CD4-positive, alpha-beta T cell treated with Interleukin-6 for 4 hours (primary cell): Measurements from ENCODE around the gene LAMC3.

ENCODE experiments used
- DNase-seq: peaks from one replicate; pipeline ENCODE4 v3.0.0-alpha.2; 2020; ENCODE audit warnings: mixed read lengths

LAMC3 gene

GRCh38 chr9:131013015-131013755 is 4.2 kb downstream of the LAMC3 start:
- DNase-seq = no peak

DNA sequence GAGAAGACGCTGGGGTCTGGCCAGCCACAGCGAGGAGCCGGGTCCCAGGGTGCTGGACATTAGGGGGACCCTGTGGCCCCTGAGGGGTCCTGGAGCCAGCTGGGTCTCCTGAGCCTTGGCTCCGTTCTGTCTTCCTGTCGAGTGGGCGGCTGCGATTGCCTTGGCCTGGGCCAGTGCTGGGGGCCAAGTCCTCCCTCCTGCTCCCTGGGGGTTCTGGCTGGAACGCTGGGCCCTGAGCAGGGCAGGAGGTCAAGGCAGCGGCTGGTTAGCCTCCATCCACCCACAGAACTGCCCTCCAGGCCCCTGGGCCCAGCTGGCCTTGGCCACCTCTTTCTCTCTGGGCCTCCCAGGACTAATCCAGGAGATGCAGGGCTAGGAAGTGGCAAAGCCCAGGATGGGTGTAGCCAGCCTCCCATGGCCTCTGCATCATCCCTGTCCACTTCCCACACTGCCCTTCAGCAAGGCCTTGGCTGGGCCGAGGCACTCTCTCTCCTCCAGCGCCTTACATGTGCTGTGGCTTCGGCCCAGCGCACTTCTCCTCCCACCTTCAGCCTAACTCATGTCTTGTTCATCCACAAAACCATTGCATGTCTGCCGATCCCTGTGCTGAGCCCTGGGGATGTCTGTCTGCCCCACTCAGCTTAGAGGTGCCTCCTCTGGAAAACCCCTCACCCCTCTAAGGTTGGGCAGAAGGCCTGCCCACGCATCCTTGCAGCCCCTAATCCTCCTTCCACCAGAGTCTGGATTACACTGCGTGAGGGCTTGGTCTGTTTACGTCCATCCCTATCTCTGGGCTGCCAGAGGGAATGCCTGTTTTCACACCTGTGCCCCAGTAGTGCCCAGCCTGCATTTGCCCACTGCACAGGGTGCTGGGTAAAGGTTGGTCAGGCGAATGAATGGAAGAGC is 5.0 kb downstream of the LAMC3 start:
- DNase-seq = no peak

GRCh38 chr9:131015112-131015511 is 6.1 kb downstream of the LAMC3 start:
- no peak for DNase-seq

DNA sequence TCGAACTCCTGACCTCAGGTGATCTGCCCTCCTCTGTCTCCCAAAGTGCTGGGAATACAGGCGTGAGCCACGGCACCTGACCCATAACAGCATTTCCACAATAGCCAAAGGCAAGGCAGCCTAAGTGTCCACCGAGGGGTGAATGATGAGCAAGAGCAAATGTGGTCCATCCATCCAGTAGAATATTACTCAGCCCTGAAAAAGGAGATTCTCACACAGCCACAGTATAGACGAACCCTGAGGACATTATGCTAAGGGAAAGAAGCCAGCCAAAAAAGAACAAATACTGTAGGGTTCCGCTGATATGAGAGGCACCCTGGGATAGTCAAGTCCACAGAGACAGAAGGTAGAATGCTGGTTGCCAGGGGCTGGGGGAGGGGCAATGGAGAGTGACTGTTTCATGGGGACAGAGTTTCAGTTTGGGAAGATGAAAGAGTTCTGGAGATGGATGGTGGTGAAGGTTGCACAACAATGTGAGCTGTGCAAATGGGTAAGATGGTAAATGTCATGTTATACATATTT is 7.0 kb downstream of the LAMC3 start:
- no peak for DNase-seq

GRCh38 chr9:131017067-131017466 is 8.1 kb downstream of the LAMC3 start:
- DNase-seq = no peak

DNA sequence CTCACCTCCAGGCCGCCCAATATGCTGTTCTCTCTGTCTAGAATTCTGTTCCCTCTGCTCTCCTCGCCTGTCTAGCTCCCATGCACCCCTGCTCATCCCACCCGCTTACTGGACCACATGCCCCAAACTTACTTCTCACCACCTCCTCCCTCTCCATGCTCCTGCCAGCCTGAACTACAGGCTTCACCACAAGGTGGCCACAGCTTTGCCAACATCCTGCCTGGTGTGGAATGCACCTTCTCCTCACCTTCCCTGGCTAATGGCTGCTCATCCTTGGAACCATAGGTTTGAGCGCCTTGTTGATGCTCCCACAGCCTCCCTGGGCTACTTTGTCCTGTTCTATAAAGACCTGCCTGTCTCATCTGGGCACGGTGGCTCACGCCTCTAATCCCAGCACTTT is 9.6 kb downstream of the LAMC3 start:
- no peak for DNase-seq

- DNase-seq = no peak
Measured at GRCh38 chr9:131019388-131020239, 10.6 kb downstream of the LAMC3 start.

DNA sequence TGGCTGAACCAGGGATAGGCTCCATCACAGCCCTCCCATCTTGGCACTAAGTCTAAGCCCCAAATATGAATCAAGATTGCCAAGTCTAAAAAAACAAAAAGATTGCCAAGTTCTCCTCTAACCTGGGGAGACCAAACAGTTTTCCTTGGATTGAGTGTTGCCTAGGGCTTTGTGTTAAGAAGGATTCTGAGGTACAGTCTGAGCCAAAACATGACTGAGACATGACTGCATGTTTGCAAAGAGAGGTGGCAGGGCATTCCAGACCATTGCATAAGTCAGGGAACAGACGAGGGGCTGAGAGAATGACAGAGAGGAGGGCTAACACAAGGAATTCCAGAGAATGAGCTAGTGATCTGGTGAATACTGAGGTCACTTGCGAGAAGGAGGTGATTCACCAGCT is 11.4 kb downstream of the LAMC3 start:
- no peak for DNase-seq

GRCh38 chr9:131020862-131021261 is 11.9 kb downstream of the LAMC3 start:
- DNase-seq = no peak

GRCh38 chr9:131021785-131022184 is 12.8 kb downstream of the LAMC3 start:
- no peak for DNase-seq

DNA sequence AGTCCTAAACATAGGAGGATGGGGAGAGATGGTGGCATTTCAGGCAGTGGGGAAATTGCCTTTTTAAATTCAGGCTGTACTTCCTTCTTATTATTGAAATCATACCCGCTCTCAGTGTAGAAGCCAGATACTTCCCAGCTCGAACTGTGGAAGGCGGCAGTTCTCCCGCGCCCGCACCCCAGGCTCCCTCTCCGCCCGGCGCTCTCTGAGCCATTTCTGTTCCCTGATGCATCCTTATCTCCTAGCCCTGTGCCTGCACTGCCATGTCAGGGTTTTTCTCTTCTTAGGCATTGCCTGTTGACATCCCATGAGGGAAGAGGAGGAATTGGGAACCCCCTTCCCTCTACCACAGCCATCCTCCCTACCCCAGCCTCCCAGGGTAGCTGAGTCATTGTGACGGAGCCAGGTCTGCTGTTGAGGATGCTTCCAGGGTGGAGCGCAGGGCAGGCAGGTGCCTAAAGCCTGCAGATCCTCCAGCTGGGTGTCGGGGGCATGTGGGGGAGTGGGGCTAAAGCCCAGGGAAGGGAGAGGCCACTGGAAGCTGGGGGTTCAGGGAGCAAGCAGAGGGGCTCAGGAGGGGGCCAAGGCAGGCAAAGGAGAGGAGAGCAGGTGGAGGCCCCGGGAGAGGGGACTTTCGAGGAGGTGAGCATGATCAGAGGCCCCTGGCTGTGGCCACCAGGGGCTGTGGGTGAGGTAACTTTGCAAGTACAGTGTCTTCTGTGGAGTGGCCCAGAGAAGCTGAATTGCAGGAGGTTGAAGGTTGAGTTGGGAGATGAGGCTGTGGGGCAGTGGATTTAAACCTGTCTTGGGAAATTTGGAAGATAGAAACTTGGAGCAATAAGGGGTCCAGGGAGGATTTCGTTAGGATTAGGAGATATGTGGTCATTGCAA is 16.2 kb downstream of the LAMC3 start:
- DNase-seq = no peak

DNA sequence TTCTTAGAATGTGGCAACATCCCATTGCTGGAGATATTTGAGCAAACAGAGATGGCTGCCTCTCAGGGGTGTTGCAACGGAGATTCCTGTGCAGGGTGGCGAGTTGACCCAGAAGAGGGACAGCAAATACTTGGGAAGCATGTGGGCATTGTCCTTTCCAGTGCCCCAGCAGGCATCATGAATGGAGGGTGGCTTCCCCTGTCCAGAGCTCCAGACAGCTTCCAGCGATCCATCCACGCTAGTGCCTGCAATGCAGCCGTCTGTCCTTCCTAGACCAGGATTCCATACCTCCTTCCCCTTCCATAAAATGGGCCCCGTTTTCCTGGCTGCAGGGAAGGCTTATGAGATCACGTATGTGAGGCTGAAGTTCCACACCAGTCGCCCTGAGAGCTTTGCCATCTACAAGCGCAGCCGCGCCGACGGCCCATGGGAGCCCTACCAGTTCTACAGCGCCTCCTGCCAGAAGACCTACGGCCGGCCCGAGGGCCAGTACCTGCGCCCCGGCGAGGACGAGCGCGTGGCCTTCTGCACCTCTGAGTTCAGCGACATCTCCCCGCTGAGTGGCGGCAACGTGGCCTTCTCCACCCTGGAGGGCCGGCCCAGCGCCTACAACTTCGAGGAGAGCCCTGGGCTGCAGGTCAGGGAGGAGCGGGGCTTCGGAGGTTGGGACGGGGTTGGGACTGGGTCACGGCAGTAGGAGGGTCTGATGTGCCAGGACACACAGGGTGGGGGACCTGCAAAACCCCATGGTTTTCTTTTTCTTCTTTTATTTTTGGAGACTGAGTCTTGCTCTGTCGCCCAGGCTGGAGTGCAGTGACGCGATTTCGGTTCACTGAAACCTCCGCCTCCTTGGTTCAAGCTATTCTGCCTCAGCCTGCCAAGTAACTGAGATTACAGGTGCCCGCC is 17.2 kb downstream of the LAMC3 start:
- DNase-seq = no peak

- no peak for DNase-seq
Measured at GRCh38 chr9:131027048-131027871, 18.3 kb downstream of the LAMC3 start.

- DNase-seq = no peak
Measured at GRCh38 chr9:131027872-131028179, 18.9 kb downstream of the LAMC3 start.

DNA sequence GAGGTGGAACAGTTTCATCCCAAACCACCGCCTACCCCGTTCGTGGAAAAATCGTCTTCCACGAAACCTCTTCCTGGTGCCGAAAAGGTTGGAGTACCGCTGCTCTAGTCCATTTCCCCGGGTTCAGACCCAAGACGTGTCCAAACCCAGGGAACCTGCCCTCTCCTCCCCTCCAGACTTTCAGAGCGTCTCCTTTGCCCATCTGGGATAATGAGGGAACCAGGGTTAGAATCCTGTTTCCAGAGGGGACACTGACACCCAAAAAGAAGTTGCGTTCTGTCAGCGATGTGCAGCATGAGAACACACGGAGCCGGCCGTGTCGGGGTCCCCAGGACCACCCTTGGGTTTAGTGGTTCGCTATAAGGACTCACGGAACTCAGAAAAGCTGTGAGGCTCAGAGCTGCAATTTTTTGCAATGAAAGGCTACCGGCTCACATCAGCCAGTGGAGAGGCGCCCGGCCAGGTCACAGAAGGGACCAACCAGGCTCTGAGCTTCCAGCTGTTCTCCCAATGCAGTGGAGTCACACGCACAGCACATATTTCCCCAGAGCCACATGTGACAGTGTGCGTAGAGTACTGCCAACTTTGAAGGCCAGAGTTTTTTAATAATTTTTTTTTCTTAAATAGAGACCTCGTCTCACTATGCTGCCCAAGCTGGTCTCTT is 19.4 kb downstream of the LAMC3 start:
- DNase-seq = no peak

DNA sequence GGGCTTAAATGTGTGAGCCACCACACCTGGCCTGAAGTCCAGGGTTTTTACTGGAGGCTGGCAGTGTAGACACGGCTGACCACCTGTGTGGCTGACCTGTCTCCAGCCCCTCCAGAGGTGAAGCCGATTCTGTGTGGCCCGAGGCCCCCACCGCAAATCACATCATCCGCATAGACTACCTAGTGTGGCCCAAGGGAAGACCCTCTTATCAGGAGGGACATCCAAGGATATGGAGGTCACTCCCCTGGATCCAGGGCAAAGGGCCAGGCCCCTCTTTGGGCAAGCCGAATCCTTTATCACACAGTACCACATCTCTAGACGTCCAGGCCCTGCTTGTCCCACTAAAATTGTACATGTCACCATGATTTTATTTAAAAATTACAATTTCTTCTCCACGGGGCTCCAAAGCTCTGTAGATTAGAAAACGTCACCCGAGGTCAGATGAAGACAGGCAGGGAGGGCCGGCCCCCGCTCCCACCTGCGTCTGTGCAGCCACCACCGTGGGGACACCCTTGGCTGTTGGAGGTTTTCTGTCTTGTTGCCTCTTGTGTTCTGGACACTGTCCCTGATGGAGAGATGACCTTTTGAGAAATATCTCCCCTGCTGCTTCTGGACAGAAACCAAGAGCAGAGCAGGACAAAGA is 20.1 kb downstream of the LAMC3 start:
- DNase-seq = no peak

- no peak for DNase-seq
Measured at GRCh38 chr9:131029574-131029952, 20.6 kb downstream of the LAMC3 start.

DNA sequence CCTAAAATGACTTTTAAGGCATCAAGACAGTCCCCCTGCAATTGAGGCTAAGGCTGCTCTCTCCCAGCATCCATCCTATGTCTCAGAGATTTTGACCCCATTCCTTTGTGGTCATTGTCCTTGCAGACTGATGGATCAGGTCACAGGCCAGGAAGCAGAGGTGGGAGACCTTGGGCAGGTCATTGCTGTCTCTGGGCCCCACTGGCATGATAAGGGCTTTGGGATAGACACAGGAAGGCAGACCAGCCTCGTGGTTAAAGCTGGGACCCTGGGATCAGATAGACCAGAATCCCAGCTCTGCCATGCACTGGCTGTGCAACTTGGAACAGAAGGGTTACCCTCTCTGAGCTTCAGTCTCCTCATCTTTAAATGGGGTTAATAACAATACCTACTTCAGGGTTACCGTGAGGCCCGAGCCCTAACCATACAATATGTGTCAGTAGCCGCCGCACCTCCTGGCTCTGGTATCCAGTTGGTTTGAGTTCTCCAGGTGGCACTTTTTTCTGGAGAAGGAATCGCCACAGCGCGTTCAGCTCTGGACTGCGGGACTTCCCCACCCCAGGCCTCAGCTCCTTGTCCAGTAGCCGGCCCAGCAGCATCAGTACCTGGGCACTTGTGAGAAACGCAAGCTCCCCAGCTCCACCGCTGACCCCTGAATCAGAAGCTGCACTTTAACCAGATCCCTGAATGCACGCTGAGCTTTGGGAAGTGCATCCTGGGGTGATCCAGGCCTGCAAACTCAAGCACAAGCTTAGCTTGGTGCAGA is 21.4 kb downstream of the LAMC3 start:
- DNase-seq = no peak
